GM15510 (cell line): ENCODE measurements around the gene YEATS4.

Experiments
- POLR2A ChIP-seq: IDR thresholded peaks from 3 replicates; pipeline ENCODE4 v1.6.1; 2011; ENCODE audit warnings: borderline replicate concordance; ENCODE audit not compliant: insufficient read length; ENCODE audit errors: extremely low read depth

Gene YEATS4

DNA sequence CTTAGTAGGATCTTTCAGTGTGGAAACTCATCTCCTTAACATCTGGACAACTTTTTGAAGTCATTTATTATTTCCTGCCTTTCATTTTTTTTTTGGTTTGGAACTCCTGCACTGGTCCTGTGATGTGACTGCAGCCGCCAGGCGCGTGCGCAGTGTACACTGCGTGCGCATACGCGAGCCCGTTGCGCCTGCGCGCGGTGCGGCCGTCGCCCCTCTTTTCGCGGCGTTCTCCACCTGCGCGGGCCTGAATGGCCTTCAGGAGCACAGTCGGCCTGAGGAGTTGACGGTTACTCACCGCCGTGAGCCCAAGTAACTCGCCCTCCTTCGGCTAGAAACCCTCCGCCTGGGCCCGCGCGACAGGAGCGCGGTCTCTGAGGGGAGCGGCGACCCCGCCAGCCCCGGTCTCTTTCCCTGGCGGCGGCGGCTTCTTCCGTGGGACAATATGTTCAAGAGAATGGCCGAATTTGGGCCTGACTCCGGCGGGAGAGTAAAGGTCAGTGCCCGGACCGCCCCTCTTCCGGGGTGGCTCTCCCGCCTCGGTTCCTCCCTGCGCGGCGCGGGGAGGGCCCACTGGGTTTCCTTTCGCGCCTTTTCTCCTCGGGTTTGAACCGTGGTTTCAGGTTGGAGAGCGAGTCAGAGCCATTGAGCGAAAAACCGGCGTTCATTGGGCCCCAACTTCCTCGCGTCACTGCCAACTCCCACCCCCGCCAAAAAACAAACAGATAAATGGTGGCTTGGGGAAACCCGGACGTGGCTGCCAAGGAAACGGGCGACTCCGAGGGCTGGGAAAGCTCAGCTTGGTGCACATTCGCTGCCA, at the start of gene YEATS4:
YEATS4 (plus strand) TSS at position 213 of the 817 bp plus-strand sequence; CDS start at position 443, 230 bp downstream.
- TF ChIP-seq POLR2A = peak; percentile 76

GRCh38 chr12:69313209-69313608, 46.3 kb upstream of the YEATS4 start:
- TF ChIP-seq POLR2A = no peak

GRCh38 chr12:69318225-69318624, 41.3 kb upstream of the YEATS4 start:
- TF ChIP-seq POLR2A = no peak

GRCh38 chr12:69321351-69321750, 38.2 kb upstream of the YEATS4 start:
- no peak for TF ChIP-seq POLR2A

GRCh38 chr12:69324797-69325466, 34.6 kb upstream of the YEATS4 start:
- no peak for TF ChIP-seq POLR2A

DNA sequence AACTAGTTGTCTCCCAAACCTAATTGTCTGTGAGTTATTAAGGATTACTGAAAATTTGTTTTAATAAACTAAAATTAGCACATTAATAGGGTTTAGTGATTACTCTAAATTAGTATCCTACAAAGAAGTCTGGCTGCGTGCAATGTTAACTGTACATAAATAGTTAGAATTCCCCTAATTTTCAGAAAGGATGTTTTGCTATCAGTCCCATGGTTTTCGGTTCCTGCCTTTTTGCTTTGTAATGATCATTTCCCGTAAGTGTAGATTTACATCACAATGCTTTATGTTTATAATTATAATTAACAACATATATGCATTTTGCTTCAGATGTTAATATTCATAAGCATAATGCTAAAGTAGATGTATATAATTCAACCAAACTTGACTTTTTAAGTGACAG, 31.1 kb upstream of the YEATS4 start:
- no peak for TF ChIP-seq POLR2A

DNA sequence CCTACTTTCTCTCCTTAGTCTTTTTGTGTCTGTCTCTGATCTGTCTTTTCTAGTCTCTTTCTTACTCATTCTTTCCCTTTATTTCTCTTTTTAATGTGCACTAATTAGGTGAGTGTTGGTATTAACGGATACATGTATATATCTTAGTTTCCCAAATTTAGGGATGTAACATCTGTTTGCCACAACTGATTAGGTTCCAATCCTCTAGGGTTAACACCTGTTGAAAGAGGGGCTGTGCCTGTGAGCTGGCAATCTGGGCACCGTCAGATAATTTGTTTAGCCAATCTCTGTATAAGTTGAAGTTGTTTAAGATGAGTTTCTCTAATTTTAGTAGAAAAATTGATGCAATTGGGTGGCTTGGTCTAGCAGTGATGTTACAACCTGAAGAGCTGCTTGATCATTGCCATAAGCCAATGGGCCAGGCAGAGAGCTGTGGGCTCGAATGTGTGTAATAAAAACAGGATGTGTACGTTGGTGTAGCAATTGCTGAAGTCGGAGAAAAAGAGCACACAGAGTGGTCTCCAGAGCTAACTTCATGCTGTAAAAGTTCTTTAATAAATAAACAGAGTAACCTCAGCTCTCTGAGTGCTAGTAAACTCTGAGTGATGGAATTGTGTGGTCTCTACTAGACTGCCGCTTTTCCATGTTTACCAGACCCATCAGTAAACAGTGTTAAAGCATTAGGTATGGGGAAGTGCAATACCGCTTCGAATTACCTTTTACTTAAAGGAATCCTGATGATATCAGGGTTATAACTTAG, 29.7 kb upstream of the YEATS4 start:
- no peak for TF ChIP-seq POLR2A

GRCh38 chr12:69330475-69331473, 28.8 kb upstream of the YEATS4 start:
- TF ChIP-seq POLR2A = no peak

- no peak for TF ChIP-seq POLR2A
These were observed 28.0 kb upstream of the YEATS4 start for GRCh38 chr12:69331519-69331908.

DNA sequence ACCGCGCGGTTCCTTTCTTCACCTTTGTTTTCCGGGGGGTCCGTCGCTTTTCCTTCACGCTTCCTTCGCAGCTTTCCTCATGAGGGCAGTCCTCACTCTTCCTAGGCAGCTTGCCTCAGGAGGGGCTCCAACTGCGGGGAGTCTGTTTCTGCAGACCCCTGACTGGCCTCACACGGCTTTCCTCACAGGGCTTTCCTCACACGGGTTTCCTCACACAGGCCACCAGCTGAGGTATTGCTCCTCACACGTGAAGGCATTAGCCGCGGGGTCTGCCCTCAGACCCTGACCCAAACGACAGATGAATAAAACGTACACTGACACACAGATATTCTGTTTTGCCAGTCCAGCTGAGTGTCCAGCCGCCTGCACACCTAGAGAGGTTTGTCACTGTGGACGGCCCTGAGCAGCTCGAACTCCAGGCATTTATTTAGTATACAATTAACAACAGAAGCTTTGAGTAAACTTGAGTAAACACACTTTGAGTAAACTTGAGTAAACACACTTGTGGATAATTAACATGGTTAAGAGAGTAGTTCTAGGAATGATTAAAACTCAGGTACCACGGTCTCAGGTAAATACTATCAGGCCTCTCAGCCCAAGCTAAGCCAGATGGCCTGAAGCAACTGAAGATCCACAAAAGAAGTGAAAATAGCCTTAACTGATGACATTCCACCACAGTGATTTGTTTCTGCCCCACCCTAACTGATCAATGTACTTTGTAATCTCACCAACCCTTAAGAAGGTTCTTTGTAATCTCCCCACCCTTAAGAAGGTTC, 27.4 kb upstream of the YEATS4 start:
- no peak for TF ChIP-seq POLR2A

GRCh38 chr12:69332815-69333358, 26.7 kb upstream of the YEATS4 start:
- no peak for TF ChIP-seq POLR2A

- TF ChIP-seq POLR2A = no peak
These were observed 25.4 kb upstream of the YEATS4 start for GRCh38 chr12:69334158-69334557.
